C4-2B (cell line): ENCODE data around the gene IRF2BP2.

Source experiments
- ZFX ChIP-seq: fragments of 450-650 bp; IDR thresholded peaks from 2 replicates; pipeline ENCODE4 v1.6.1; 2017
- TF ChIP-seq, protein P1 (sequence below): fragments of 450-650 bp; conservative IDR thresholded peaks from 2 replicates; pipeline ENCODE4 v1.5.1; 2017; ENCODE audit warnings: mild to moderate bottlenecking

DNA sequence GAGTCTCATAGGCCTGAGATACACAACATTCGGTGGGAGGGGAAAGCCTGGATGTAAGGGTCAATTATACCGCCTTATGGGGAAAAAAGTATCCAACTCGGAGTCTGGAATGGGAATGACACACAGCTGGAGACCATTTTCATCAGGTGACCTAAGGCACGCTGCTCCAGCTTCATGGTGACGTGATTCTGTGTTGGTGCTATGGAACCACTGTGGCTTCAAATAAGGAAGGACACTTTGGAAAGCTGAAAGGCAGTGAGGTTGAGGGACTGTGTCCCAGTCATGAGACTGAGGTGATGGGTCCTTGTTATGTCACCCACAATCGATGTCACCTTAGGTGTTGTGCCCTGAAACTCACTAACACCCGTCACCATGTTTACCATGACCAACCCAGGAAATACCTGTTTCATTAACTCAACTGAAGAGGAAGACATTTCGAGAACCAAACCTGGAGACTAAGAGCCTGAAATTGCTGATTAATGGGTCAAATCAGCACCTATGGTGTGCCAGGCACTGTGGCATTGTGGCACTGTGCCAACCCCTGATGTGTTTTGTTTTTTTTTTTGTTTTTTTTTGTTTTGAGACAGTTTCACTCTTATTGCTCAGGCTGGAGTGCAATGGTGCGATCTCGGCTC lies 54.5 kb downstream of the IRF2BP2 start:
- TF ChIP-seq, protein P1, sequence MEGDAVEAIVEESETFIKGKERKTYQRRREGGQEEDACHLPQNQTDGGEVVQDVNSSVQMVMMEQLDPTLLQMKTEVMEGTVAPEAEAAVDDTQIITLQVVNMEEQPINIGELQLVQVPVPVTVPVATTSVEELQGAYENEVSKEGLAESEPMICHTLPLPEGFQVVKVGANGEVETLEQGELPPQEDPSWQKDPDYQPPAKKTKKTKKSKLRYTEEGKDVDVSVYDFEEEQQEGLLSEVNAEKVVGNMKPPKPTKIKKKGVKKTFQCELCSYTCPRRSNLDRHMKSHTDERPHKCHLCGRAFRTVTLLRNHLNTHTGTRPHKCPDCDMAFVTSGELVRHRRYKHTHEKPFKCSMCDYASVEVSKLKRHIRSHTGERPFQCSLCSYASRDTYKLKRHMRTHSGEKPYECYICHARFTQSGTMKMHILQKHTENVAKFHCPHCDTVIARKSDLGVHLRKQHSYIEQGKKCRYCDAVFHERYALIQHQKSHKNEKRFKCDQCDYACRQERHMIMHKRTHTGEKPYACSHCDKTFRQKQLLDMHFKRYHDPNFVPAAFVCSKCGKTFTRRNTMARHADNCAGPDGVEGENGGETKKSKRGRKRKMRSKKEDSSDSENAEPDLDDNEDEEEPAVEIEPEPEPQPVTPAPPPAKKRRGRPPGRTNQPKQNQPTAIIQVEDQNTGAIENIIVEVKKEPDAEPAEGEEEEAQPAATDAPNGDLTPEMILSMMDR = no peak
- TF ChIP-seq ZFX = no peak
